Prostate gland (tissue), 2 donors: Measurements from ENCODE around the gene TTN. TPM values are rescaled to one million over a fixed set of nuclear protein-coding genes. Genes with fewer than 3 reads are reported as not detected.

Source experiments
- DNase-seq: peaks from one replicate; pipeline ENCODE4 v3.0.0-alpha.2; 2019; ENCODE audit warnings: low spot score
- H3K27ac ChIP-seq, 2 donors: fragments of 200-600 bp; sonication (generic); 2 replicates each; pipeline ENCODE4 v1.5.1; 2017 to 2019
- H3K27me3 ChIP-seq: fragments of 200-600 bp; sonication (generic); replicated peaks from 2 replicates; pipeline ENCODE4 v1.5.1; 2019; ENCODE audit not compliant: insufficient read depth
- H3K36me3 ChIP-seq, 2 donors: fragments of 200-600 bp; sonication (generic); 1 replicate in 1 of 2; 2 replicates in 1 of 2; pipeline versions ENCODE4 v1.5.1 to v1.8.1; 2017 to 2019
- H3K4me1 ChIP-seq: fragments of 200-600 bp; sonication (generic); replicated peaks from 2 replicates; pipeline ENCODE4 v1.5.1; 2019
- H3K4me3 ChIP-seq, 2 donors: fragments of 200-600 bp; sonication (generic); 2 replicates each; pipeline ENCODE4 v1.5.1; 2017 to 2019
- H3K9me3 ChIP-seq: fragments of 200-600 bp; sonication (generic); 2 replicates; pipeline ENCODE4 v1.5.1; 2017
- CTCF ChIP-seq, 4 experiments: fragments of 200-600 bp in 2 of 4; fragments of 450-650 bp in 2 of 4; sonication (generic) in 2 of 4; IDR thresholded peaks; 1 replicate in 3 of 4; 2 replicates in 1 of 4; pipeline ENCODE4 v1.5.1; 2016 to 2019; ENCODE audit warnings: antibody characterized with exemption in 4 of 4, mild to moderate bottlenecking in 2 of 4, moderate library complexity in 2 of 4
- POLR2A ChIP-seq: fragments of 450-650 bp; IDR thresholded peaks from one replicate; pipeline ENCODE4 v1.6.1; 2016; ENCODE audit warnings: antibody characterized with exemption, mild to moderate bottlenecking
- POLR2AphosphoS5 ChIP-seq: sonication (generic); formaldehyde crosslinking; IDR thresholded peaks from one replicate; pipeline ENCODE4 v1.6.1; 2017; ENCODE audit warnings: antibody characterized with exemption
- WGBS: methylation state at CpG from one replicate; pipeline ENCODE4 v1.1.5; 2018; 5-methylcytosine and 5-hydroxymethylcytosine counted together
- intact Hi-C: fragments of 100-400 bp; cut with DNase I; formaldehyde crosslinking; loops from one replicate; pipeline ENCODE4 v1.14.2; 2022
- total RNA-seq, 2 donors: library from RNA; depleted of rRNA; stranded (reverse); fragments of >200 nt; gene quantifications; one replicate each; pipeline ENCODE4 v1.1.0, GENCODE V29; 2016

TTN gene
- total RNA-seq, 2 donors from 2014 or later = 10.3 to 36.8 TPM

GRCh38 chr2:178828486-178828881, 21.3 kb upstream of the TTN start:
- intact Hi-C loops = no loop called here

GRCh38 chr2:178827739-178828485, 20.7 kb upstream of the TTN start:
- H3K9me3 ChIP-seq = no peaks in the 10 kb centered on the region
- H3K27ac ChIP-seq = no peak overlapping the region
- intact Hi-C loops = no loop called here
- no peak overlapping the region for H3K4me3 ChIP-seq
- WGBS = 36% methylated on average over 9 of the region's 9 CpGs
- TF ChIP-seq POLR2AphosphoS5 = no peak
- TF ChIP-seq CTCF (IDR thresholded peaks at IDR 0.05) = no peak
- TF ChIP-seq POLR2A = no peak
- DNase-seq = no peak
- H3K4me1 ChIP-seq = no peaks in the 10 kb centered on the region
- H3K27me3 ChIP-seq = no peaks in the 10 kb centered on the region
- no peaks in the 10 kb centered on the region for H3K36me3 ChIP-seq

More at GRCh38 chr2:178828486-178828881, 21.3 kb upstream of the TTN start:
- Histone ChIP-seq H3K27me3 (no peaks in the 10 kb centered on the region), H3K4me1 (no peaks in the 10 kb centered on the region), H3K9me3 (no peaks in the 10 kb centered on the region), H3K36me3 (no peaks in the 10 kb centered on the region), H3K27ac (no peak overlapping the region), H3K4me3 (no peak overlapping the region)
- DNase-seq = no peak
- WGBS = 60% methylated on average over 4 of the region's 4 CpGs
- no peak for TF ChIP-seq CTCF (IDR thresholded peaks at IDR 0.05)
- TF ChIP-seq POLR2AphosphoS5 = no peak
- no peak for TF ChIP-seq POLR2A

GRCh38 chr2:178827111-178827510, 19.9 kb upstream of the TTN start:
- Histone ChIP-seq H3K4me3 (no peak overlapping the region), H3K27ac (no peak overlapping the region), H3K9me3 (no peaks in the 10 kb centered on the region), H3K4me1 (no peaks in the 10 kb centered on the region), H3K27me3 (no peaks in the 10 kb centered on the region), H3K36me3 (no peaks in the 10 kb centered on the region)
- intact Hi-C loops = no loop called here
- WGBS = 68% methylated on average over 1 of the region's 1 CpG
- TF ChIP-seq POLR2AphosphoS5 = no peak
- TF ChIP-seq POLR2A = no peak
- no peak for TF ChIP-seq CTCF (IDR thresholded peaks at IDR 0.05)
- DNase-seq = no peak

- DNase-seq = no peak
- Histone ChIP-seq H3K9me3 (no peaks in the 10 kb centered on the region), H3K4me1 (no peaks in the 10 kb centered on the region), H3K27me3 (no peaks in the 10 kb centered on the region), H3K27ac (no peak overlapping the region), H3K4me3 (no peak overlapping the region), H3K36me3 (no peaks in the 10 kb centered on the region)
- intact Hi-C loops = no loop called here
- no peak for TF ChIP-seq POLR2A
- TF ChIP-seq POLR2AphosphoS5 = no peak
- no peak for TF ChIP-seq CTCF (IDR thresholded peaks at IDR 0.05)
- WGBS = 92% methylated on average over 1 of the region's 1 CpG
Observed at GRCh38 chr2:178825183-178825582, 18.0 kb upstream of the TTN start.

GRCh38 chr2:178824181-178824580, 17.0 kb upstream of the TTN start:
- DNase-seq = no peak
- Histone ChIP-seq H3K4me1 (no peaks in the 10 kb centered on the region), H3K27me3 (no peaks in the 10 kb centered on the region), H3K27ac (no peak overlapping the region), H3K36me3 (no peaks in the 10 kb centered on the region), H3K4me3 (no peak overlapping the region), H3K9me3 (no peaks in the 10 kb centered on the region)
- TF ChIP-seq POLR2A = no peak
- no peak for TF ChIP-seq POLR2AphosphoS5
- no peak for TF ChIP-seq CTCF (IDR thresholded peaks at IDR 0.05)
- intact Hi-C loops = no loop called here
- WGBS = 96% methylated on average over 7 of the region's 7 CpGs
